Myocyte (in vitro differentiated cells): ENCODE results near the gene RAD51B. TPM values are rescaled to one million over a fixed set of nuclear protein-coding genes. Genes with fewer than 3 reads are reported as not detected.

Source experiments
- DNase-seq: peaks from one replicate; pipeline ENCODE4 v3.0.0-alpha.2; 2012; ENCODE audit warnings: low read depth
- total RNA-seq: library from RNA; depleted of rRNA; stranded (reverse); fragments of >200 nt; gene quantifications from 2 replicates; pipeline ENCODE4 v1.2.3, GENCODE V29; 2014

RAD51B gene
- total RNA-seq, 1 donor from 2014 or later, result 70.0 TPM

DNA sequence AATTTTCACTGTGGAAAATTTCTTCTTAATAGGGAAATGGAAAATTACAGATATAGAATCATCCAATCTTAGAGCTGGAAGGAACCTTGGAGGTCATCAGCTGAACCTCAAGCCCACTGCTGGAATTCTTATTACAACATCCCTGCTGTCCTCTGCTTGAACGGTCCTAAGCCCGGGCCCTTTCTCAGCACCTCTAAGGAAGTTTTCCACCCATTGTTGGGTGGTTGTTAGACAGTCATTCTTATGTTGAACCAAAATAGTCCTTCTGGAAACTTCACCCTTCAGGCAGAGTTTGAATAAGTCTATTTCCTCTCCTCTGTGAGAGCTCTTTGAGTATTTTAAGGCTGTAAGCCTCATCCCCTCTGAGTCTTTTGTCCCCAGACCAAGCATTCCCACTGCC is 902.6 kb downstream of the RAD51B start:
- DNase-seq, result no peak

DNA sequence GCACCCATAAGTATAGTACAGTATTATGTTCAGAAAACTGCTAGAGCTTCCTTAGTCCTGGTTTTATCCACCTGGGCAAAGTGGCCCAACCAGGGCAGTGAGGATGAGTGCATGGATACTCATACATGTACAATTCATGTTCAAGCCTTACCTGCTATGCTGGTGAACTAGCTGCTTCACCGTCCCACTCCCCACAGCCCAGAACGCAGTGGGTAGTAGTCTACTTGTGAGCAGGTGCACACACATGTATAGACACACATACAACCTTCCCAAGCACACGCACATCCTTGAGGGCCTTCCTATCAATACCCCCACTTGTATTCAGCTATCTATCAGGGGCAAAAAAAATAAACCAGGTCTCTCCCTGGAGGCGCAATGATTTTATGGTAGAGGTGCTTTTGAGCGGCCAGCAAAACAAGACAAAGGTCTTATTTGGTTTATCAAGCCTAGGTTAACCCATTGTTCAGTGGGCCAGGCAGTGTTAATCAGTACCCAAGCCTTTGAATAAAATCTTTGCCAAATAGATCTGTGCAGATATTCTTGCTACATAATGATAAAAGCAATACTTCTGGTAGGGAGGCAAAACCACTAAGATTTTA is 903.5 kb downstream of the RAD51B start:
- no peak for DNase-seq

DNA sequence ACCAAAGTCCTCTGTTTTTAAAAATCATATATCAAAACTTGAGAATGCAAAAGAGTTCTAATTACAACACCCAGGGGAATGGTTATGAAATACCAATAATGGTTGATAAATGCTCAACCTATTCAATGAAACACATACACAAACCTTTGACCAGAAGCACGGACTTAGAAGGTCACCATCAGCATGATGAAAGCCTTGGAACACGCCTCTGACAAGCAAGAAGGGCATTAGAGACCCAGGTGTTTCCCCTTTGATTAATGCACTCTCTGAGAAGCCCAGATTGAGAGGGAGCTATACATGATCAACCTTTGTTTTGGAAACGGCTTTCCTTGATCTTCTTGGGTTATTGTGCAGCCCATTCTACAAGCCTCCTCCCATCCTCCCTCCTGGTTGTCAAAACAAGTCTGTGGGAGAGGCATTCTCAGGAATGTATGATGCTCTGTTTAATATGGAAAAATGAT is 904.3 kb downstream of the RAD51B start:
- DNase-seq, result no peak

DNA sequence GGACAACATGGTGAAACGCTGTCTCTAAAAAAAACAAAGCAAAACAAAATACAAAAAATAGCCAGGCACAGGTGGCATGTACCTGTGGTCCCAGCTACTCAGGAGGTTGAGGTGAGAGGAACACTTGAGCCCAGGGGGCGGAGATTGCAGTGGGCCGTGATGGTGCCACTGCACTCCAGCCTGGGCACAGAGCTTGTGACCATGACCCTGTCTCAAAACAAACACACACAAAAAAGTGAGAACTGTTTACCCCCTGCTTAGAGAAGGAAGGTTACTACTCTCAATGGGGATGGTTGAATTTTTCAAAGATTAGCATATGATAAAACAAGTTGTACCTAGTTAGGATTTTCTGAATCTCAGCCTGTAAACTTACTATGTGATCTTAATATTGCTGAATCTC is 905.3 kb downstream of the RAD51B start:
- DNase-seq, result no peak

DNA sequence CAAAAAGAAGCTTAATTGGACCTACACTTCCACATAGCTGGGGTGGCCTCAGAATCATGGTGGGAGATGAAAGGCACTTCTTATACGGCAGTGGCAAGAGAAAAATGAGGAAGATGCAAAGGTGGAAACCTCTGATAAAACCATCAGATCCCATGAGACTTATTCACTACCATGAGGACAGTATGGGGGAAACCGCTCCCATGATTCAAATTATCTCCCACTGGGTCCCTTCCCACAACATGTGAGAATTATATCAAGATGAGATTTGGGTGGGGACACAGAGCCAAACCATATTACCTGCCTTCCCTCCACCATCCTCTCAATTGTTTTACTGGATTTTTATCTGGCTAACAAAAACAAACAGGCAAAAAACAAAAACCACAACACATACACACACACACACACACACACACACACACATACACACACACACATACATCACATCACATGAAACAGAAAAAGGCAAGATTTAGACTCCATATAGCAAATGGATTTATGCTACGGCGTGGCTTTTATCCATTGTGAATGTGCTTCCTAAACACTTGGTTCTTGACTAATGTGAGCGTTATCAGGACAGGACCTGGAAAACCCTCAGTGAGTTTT is 906.6 kb downstream of the RAD51B start:
- DNase-seq, result no peak

DNA sequence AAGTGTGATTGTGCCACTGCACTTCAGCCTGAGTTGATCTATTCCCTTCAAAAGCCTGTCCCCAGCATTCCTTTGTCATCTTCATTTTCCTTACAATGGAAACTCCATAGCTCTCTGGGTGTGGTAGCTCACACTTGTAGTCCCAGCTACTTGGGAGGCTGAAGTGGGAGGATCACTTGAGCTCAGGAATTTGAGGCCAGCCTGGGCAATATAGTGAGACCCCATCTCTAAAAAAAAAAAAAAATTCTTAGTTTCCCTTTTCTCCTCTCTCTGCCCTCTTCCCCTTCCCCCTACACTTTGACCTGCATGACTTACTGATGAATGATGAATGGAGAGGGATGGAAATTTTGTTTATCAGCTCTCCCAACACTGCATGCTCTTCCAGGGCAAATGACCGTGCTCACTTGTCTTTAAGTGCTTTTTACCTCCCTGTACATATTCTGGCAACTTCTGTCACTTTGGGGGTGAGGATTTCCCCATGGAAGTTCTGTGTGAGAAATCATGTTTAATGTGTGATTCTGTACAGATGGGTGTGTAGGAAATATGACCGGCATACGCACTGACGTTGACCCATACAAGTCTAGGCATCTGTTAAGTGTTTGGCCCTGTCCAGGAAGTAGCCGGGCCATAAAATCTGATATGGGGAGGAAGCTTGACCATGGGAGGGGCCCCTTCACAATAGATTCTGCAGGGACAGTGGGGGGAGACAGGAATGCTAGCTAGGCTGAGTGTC is 907.9 kb downstream of the RAD51B start:
- no peak for DNase-seq

DNA sequence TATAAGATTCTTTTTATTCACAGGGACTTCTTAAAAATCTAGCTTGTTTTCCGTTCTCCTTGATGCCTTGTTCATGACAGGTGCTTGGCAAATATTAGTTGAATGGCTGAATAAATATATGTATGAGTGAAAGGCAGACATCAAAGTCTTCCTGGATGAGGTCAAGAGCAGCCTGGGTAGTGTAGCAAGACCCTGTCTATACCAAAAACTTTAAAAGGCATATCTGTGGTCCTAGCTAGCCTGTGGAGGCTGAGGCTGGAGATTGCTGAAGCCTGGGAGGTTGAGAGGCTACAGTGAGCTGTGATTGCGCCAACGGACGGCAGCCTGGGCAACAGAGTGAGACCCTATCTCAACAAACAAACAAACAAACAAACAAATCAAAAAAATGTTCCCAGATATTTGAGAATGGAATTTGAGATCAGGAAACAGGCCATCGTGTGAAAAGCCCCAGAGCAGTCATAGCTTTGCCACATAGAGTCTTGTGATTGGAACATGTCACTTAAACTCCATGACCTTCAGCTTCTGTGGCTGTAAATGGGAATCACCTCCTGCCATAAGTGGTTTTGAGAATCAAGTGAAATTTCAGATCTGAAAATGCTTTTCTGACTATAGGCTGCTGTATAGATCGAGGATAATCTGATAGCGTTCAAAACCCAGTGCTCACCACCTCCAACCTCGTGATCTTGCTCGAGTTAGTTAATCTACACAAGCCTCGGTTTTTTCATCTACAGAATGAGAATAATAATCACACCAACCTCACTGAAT is 908.9 kb downstream of the RAD51B start:
- DNase-seq, result no peak

DNA sequence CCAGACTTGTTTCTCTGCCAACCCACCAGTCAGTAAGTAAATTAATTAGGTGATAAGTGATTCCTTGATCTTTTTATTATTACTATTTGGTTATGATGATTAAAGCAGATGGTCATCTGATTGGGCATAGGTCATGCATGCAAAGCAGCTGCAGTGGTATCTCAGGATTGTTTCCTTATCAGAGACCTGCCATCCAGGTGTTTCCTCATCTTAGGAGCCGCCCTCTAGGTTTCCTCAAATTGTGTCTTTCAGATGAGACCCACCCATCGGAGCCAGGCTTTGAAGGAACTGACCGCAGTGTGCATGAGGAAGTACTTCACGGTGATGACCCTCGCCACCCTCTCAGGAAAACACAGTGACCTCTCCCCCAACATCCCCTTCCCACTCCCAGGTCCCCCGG is 910.0 kb downstream of the RAD51B start:
- DNase-seq, result no peak

DNA sequence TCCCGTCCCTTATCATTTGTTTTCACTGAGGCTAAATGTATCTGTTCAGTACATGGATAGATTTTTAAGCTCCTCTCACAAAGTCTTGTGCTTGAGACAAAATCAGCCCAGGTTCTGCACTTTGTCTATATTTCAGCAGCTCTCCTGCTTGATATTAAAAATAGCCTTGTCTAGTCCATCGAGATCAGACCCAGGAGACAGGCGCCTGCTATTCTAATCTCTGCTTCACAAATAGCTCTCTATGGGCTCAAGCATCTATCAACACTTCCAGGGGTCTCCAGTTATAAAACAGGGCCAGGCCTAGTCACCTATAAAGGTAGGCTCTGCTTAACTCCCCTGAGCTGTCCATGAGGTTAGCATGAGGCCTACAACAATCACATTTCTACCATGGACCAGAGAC is 910.8 kb downstream of the RAD51B start:
- no peak for DNase-seq

DNA sequence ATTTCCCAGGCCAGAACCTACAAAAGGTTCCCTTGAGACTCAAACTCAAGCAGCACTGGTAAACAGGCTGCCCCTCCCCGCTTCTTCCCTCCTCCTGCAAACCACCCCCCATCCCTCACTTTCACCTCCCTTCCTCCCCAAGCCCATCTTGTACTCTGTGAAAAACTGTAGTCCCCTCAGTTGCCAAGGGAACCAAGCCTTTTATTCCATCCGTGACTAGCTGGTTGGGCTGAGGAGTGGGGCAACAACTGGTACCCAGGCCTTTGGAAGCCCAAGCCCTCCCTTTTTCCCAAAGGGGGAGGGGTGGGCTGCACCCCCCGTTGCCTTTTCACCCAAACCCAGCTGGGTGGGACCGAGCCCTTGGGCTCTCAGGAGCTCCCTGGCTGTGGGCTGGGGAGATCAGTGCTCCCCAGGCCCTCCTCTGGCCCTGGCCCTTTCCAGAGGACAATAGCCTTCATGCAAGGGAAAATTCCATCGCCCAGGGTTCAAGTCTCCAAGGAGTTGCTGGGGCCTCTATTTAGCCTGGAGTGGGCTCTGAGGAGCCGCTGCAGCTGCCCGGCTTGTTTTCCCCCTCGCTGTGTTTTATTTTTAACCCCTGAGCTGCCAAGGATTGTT is 911.3 kb downstream of the RAD51B start:
- DNase-seq, result no peak

DNA sequence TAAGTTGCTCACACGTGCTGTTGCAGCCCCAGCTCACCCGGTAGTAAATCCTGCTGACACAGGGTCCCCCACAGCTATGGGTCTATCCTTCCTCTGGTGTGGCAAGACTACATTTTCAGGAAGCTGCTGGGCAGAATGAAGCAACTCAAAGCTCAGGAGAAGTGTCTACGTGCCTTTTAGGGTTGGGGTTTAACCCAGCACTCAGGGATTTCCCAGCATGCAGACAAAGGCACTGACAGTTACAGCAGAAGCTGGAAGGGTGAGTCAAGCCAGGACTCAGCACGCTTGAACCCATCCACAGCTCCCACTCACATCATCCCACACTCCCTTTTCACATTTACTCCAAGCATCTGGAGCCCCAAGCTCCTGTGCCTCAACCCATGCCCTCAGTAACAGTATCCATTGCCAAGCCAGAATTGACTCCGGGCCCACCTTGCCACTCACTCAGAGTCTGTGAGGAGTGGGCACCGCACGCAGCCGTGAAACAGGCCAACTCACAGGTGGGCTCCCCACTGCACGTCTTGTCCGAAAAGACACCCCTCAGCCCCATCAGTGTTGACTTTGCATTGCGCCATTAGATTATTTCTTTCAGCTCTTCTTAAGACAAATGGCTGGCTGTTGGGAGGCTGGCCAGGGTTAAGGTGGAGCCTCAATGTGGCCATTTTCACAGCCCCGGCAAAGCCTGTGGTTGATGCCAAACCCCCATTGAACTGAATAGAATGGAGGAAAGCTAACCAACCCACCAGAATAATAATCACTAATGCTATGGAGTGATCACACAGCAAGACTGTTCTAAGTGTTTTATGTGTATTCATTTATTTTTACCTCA is 913.7 kb downstream of the RAD51B start:
- no peak for DNase-seq

DNA sequence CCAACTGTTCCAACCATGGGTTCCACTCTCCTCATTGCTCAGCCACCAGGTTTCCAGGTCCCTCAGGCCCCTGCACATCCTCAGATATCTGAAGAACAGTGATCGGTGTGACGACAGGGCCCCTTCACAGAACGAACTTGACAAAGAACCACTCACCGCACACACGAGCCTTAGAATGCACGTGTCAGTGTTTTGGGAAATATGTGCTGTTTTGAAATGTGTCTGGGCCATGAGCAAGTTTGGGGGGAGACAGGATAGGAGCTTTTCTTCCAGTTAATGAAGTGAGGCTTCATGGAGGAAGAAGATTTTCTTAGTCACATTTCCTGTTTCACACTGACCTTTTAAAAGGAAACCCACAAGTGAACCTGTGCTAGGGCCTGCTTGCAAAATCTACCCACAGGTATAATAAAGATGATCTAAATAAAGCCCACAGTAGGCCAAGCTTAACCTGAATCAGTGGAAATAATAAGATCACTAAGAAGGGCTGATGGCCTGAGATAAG is 914.7 kb downstream of the RAD51B start:
- DNase-seq, result no peak

DNA sequence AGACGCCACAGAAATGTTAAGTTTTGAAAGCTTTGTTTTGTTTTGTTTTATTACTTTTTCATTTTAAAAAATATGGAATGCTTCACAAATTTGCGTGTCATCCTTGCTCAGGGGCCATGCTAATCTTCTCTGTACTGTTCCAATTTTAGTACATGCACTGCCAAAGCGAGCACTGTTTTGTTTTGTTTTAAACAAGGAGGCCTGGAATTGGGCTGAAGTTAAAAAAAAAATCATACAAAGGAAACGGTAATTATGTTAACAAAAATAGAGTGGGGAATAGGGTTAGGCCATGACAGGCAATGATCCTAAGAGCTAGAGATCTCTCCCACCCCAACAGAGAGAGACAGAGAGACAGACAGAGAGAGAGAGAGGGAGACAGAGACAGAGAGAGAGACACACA is 916.3 kb downstream of the RAD51B start:
- no peak for DNase-seq

DNA sequence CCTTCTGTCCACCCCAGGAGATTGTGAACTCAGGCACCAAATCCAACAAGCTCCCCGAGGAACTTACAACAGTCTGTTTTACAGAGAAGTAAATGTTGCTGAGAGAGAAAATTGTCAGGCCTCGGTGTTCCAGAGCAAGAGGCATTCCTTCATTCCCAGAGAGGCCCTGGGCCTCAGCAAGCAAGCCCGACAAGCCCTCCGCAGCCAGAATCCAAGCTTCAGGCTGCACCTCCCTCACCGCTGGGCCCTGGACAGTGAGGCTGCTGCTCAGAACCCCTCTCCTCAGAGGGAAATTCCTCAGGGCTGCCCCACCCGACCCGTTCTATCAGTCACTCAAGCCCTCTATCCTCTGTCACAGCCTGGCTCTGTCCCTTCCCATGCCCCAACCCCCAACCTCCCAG is 916.9 kb downstream of the RAD51B start:
- DNase-seq, result no peak

DNA sequence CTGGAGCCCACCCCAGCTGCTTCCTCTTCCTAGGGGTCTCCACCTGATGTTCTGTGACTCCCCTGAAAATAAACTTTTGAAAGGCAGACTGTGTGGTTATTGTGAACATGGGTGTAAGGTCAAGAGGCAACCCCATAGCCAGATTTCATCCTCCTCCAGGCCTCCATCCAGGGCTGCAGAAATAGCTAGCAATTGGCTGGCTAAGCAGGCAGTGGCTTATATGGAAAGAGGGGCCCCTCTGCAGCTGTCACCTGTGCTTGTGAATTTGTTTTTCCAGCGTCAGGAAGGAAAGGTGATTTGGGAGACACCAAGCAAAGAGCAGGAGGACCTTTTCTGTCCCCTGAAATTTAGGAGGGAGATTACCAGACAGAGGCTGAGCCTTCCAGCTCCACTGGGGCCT is 917.5 kb downstream of the RAD51B start:
- no peak for DNase-seq

DNA sequence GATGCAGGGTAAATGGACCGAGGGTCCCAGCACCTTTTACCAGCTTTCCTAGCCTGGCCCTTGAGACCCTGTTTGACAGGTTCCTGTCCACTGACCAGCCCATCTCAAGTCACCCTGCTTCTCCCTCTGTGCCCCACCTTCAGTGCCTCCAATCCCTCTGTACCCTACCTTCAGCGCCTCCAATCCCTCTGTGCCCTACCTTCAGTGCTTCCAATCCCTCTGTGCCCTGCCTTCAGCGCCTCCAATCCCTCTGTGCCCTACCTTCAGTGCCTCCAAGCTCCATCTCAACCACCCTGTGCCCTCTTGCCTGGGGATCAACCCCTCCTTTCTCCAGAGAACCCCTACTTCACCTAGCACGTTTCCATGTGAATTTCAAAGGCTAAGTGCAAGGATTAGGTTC is 919.0 kb downstream of the RAD51B start:
- no peak for DNase-seq

DNA sequence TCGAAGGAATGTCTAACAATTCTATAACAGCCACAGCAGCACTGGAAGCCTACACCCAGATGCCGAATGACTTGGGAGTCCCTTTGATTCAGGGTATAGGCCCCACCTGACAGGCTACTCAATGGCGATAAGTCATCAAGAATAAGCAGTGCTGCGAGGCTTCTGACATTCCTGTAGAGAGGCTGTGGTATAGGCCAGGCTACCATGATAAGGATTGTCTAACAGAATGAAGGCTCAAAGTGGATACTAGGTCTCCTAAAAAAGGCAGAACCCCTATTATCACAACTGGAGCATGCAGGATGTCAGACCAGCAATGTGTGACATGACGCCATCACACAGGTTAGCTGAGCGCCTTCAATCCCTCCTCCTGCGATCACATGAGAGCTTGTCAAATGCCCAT is 920.1 kb downstream of the RAD51B start:
- no peak for DNase-seq

DNA sequence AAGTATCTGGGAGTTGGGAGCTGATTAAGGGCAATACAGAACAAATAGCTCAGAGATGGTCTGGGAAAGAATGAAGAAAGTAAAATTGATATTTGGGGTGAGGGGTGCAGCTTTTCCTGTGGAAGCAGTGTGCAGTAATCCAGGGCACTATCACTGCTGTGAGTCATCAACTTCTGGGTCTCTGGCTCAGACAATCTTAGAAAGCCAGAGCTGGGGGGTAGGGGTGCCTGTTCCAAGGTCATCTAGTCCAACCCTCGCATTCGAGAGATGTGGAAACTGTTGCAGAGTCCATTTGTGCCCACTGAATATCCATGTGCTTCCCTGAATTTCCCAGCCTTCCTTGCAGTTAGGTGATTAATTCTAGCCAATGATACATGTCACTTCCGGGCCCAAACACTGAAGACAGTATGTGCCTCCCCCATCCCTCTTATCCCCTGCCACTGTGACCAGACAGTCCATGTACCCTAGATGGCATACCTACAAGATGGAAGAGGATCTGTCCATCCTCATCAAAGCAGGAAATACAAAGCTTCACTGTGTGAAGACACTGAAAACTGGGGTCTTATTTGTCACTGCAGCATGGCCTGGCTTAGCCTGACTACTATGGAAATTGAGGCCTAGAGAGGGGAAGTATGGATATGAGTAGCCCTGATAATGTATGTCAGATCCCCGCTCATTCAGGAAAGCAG is 921.4 kb downstream of the RAD51B start:
- no peak for DNase-seq

DNA sequence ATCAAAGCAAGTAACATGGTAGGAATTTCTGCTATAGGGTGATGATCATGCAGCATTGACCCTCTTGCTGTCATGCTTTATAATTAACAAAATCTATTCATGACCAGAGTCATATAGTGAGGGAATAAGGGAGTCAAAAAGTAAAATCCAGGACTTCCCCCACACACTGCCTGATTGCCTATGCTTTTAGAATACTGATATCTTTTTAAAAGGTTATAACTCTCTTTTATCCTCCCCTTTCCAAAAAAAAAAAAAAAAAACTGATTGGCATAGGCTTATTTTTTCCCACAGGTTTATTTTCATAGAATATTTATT is 921.9 kb downstream of the RAD51B start:
- DNase-seq, result no peak

DNA sequence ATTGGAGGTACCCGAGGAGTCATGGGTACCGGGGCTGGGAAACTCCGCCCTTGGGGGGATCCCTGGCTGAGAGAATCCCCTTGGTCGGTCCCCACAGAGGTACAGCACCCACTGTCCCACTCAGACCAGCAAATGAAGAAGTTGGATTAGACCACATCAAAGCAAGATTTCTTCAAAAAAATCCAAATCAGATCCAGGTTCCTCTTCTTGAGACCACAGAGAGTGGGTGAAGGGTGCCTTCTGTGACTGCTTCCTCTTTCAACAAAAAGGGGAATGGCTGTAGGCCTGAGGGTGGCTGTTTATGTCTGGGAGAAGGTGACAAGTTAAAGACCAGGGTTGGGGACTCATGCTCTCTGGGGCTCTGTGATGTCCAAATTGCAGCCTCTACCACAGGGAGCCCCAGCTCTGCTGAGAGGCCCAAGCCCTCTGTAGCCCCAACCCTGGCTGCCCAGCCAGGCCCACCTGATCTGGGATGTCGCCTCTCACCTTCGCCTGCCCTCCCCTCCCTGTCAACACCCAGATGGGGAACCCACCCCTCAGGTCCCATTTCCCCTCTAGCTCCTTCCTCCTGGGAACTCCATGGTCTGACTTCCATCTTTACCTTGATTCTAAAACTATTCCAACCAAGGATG is 922.4 kb downstream of the RAD51B start:
- no peak for DNase-seq
